LNCaP clone FGC (cell line): Measurements from ENCODE around the gene NR1H2.
A peak's percentile ranks its signal among the peaks of the same experiment; 100 is the strongest.

Experiments used
- DNase-seq: peaks from one replicate; pipeline ENCODE4 v3.0.0-alpha.2; 2011; ENCODE audit warnings: low read depth
- H3K4me3 ChIP-seq: 2 replicates; pipeline ENCODE4 v1.5.1; 2011; ENCODE audit warnings: mild to moderate bottlenecking, low read depth, low read length, control low read depth
- TF ChIP-seq, protein P1 (sequence below): IDR thresholded peaks from 2 replicates; pipeline ENCODE4 v1.5.1; 2012; ENCODE audit warnings: mild to moderate bottlenecking; ENCODE audit not compliant: control insufficient read depth, insufficient read depth; ENCODE audit errors: extremely low read depth

NR1H2 gene

DNA sequence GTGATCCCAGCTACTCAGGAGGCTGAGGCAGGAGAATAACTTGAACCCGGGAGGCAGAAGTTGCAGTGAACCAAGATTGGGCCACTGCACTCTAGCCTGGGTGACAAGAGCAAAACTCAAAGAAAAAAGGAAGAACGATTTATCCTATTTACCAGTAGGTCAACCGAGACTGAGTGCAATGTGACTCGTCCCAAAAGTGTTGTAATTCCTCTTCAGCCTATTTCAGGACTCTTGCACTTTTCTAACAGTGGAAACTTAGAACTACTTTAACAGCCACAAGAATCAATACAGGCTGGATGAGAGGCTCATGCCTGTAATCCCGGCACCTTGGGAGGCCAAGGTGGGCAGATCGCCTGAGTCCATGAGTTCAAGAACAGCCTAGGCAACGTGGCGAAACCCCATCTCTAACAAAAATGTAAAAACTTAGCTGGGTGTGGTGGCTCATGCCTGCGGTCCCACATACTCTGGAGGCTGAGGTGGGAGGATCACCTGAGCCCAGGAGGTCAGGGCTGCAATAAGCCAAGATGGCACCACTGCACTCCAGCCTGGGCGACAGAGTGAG, 4.3 kb upstream of the NR1H2 start:
- TF ChIP-seq, protein P1, sequence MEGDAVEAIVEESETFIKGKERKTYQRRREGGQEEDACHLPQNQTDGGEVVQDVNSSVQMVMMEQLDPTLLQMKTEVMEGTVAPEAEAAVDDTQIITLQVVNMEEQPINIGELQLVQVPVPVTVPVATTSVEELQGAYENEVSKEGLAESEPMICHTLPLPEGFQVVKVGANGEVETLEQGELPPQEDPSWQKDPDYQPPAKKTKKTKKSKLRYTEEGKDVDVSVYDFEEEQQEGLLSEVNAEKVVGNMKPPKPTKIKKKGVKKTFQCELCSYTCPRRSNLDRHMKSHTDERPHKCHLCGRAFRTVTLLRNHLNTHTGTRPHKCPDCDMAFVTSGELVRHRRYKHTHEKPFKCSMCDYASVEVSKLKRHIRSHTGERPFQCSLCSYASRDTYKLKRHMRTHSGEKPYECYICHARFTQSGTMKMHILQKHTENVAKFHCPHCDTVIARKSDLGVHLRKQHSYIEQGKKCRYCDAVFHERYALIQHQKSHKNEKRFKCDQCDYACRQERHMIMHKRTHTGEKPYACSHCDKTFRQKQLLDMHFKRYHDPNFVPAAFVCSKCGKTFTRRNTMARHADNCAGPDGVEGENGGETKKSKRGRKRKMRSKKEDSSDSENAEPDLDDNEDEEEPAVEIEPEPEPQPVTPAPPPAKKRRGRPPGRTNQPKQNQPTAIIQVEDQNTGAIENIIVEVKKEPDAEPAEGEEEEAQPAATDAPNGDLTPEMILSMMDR = no peak
- no peak for DNase-seq

DNA sequence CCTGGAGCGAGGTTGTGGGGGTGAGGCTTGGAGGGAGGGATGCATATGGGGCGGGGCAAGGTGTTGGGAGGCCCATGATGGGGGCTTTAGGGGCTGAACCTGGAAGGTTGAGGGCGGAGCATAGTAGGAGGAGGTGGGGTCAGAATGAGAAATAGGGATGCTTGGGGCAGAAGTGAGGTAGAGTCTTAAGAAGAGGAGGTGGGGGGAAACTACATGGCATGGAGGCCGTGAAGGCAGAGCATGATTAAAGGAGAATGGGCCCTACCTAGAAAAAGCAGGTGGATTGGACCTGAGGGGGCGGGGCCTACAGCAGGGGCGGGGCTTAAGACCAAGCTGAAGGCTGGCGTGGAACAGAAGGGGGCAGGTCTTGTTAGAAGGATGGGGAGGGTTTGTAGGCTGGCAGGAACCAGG, 799 bp downstream of the NR1H2 start:
- TF ChIP-seq, protein P1 = no peak
- H3K4me3 ChIP-seq = peak overlapping the region; percentile 44
- no peak for DNase-seq

More for the DNA sequence above, 4.3 kb upstream of the NR1H2 start:
- no peak overlapping the region for H3K4me3 ChIP-seq

DNA sequence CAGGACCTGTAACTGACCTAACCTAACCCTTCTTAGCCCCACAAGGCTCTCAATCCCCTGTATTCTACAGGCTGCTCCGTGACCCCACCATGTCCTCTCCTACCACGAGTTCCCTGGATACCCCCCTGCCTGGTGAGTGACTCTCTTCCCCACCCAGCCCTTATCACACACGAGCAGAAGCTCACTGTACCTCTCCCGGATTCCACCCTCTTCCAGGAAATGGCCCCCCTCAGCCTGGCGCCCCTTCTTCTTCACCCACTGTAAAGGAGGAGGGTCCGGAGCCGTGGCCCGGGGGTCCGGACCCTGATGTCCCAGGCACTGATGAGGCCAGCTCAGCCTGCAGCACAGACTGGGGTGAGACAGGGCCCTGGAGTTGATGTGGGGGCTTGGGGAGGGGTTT, 1.3 kb downstream of the NR1H2 start:
- TF ChIP-seq, protein P1 = no peak
- no peak for DNase-seq
- H3K4me3 ChIP-seq = no peak overlapping the region

DNA sequence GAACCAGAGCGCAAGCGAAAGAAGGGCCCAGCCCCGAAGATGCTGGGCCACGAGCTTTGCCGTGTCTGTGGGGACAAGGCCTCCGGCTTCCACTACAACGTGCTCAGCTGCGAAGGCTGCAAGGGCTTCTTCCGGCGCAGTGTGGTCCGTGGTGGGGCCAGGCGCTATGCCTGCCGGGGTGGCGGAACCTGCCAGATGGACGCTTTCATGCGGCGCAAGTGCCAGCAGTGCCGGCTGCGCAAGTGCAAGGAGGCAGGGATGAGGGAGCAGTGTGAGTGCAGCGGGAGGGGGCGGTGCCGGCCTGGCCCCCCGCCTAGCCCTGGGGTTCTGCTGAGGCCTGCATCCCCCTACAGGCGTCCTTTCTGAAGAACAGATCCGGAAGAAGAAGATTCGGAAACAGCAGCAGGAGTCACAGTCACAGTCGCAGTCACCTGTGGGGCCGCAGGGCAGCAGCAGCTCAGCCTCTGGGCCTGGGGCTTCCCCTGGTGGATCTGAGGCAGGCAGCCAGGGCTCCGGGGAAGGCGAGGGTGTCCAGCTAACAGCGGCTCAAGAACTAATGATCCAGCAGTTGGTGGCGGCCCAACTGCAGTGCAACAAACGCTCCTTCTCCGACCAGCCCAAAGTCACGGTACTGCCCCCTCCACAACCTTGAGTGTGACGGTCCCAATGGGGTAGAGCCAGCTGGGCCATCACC, 2.1 kb downstream of the NR1H2 start:
- no peak overlapping the region for H3K4me3 ChIP-seq
- TF ChIP-seq, protein P1 = no peak
- DNase-seq = no peak

DNA sequence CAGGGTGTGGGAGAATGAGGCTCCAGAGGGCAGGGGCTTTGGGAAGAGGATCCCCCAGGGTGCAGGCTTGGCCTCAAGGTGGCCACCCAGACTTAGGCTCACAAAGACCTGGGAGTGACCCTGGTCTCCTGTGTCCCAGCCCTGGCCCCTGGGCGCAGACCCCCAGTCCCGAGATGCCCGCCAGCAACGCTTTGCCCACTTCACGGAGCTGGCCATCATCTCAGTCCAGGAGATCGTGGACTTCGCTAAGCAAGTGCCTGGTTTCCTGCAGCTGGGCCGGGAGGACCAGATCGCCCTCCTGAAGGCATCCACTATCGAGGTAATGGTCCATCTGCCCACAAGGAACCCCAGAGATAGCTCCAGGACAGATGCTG, 2.6 kb downstream of the NR1H2 start:
- no peak for DNase-seq
- TF ChIP-seq, protein P1 = no peak
- no peak overlapping the region for H3K4me3 ChIP-seq

DNA sequence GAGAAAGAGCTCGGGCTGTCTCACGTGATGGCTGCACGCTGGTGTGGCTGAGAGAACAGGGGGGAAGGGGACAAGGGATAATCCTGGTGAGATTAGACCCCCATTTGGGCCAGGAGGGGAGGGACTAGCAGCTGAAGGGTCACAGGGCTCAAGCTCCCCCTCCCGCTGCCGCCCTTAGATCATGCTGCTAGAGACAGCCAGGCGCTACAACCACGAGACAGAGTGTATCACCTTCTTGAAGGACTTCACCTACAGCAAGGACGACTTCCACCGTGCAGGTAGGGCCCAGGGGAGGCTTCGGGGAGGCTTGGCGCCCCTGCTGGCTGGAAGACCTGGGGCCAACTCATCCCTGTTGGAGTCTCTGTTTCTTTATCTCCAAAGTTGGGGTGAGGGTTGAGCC, 3.3 kb downstream of the NR1H2 start:
- TF ChIP-seq, protein P1 = no peak
- DNase-seq = no peak
- no peak overlapping the region for H3K4me3 ChIP-seq

DNA sequence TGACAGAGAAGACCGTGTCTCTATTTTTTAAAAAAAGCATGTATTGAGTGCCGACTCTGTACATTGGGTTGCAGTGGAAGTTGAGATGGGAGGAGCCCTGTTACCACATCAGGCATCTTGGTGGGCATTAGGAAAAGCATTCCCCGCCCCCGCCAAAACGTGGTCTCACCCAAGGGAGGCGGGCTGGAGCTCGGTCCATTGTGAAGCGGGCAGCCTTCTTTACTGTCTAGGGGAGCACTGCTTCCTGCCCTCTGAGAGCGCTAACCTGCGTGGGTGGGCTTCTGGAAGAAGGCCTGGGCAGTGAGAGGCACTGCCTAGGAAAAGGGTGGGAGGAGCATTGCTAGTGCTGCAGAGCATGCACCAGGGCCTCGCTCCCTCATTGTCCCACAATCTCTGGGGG, 3.9 kb downstream of the NR1H2 start:
- no peak for DNase-seq
- H3K4me3 ChIP-seq = no peak overlapping the region
- TF ChIP-seq, protein P1 = no peak
